Tibial nerve (tissue), 4 donors: Measurements from ENCODE around the gene XYLT1. TPM values are rescaled to one million over a fixed set of nuclear protein-coding genes. Genes with fewer than 3 reads are reported as not detected.

Experiments used
- DNase-seq, 2 donors: peaks; one replicate each; pipeline ENCODE4 v3.0.0-alpha.2; 2019; ENCODE audit warnings: low spot score in 2 of 2
- H3K27ac ChIP-seq, 4 donors: fragments of 200-600 bp; sonication (generic) in 3 of 4; one replicate each; pipeline ENCODE4 v1.5.1; 2017 to 2019; ENCODE audit warnings: mild to moderate bottlenecking in 1 of 4
- H3K27me3 ChIP-seq, 2 donors: fragments of 200-600 bp; sonication (generic) in 1 of 2; one replicate each; pipeline versions ENCODE4 v1.5.1 to v1.6.0; 2017 to 2019
- H3K36me3 ChIP-seq, 3 donors: fragments of 200-600 bp; sonication (generic); one replicate each; pipeline ENCODE4 v1.5.1; 2018 to 2019
- H3K4me1 ChIP-seq, 4 donors: fragments of 200-600 bp; sonication (generic) in 3 of 4; one replicate each; pipeline ENCODE4 v1.5.1; 2017 to 2019
- H3K4me3 ChIP-seq, 4 donors: fragments of 200-600 bp; sonication (generic) in 3 of 4; one replicate each; pipeline ENCODE4 v1.5.1; 2017 to 2019; ENCODE audit warnings: mild to moderate bottlenecking in 1 of 4, moderate library complexity in 1 of 4
- H3K9me3 ChIP-seq, 4 donors: fragments of 200-600 bp; sonication (generic) in 3 of 4; one replicate each; pipeline ENCODE4 v1.5.1; 2017 to 2019
- EP300 ChIP-seq, 2 donors: sonication (generic); formaldehyde crosslinking; IDR thresholded peaks; one replicate each; pipeline ENCODE4 v1.6.1; 2017; ENCODE audit warnings: antibody characterized with exemption in 2 of 2, mild to moderate bottlenecking in 1 of 2
- POLR2A ChIP-seq, 2 donors: fragments of 450-650 bp; IDR thresholded peaks; one replicate each; pipeline ENCODE4 v1.6.1; 2017; ENCODE audit warnings: antibody characterized with exemption in 2 of 2, mild to moderate bottlenecking in 2 of 2, moderate library complexity in 2 of 2
- WGBS, 2 donors: methylation state at CpG; one replicate each; pipeline ENCODE4 v1.1.5; 2018; 5-methylcytosine and 5-hydroxymethylcytosine counted together
- total RNA-seq, 4 donors: library from RNA; depleted of rRNA; stranded (reverse); fragments of >200 nt; gene quantifications; one replicate each; pipeline ENCODE4 v1.1.0, GENCODE V29; 2016
- TF ChIP-seq, protein P1 (sequence below), 5 experiments: fragments of 200-600 bp in 3 of 5; fragments of 450-650 bp in 2 of 5; sonication (generic) in 3 of 5; IDR thresholded peaks; one replicate each; pipeline ENCODE4 v1.5.1; 2016 to 2019; ENCODE audit warnings: antibody characterized with exemption in 5 of 5, mild to moderate bottlenecking in 3 of 5, moderate library complexity in 2 of 5

XYLT1 gene
- total RNA-seq, 4 donors from 2014 or later = 13.8 to 23.1 (median 14.8) TPM

DNA sequence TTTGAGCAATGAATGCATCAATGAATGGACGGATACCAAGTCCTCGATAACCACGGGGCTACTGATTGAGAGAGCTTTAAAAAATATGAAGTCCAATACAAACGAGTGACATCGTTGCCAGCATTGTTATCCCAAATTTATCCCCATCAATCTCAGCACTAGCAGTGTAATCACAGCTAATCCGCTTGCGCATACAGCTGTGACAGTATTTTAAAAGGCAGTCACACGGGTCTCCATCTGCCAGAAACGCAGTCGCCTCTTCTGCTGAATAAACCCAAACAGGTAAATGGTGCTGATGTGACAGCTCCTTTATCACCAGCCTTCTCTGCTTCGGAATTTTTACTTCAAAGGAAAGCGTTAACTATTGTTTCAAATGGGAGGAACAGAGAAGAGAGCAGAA lies 311.1 kb downstream of the XYLT1 start:
- Histone ChIP-seq H3K4me3 (no peak overlapping the region), H3K27ac (no peak overlapping the region), H3K9me3 (no peaks in the 10 kb centered on the region), H3K36me3 (peaks cover 0 to 5% (median 0%) of the 10 kb centered on the region in 3 donors), H3K27me3 (no peaks in the 10 kb centered on the region), H3K4me1 (peaks cover 0 to 13% (median 0%) of the 10 kb centered on the region in 4 donors)
- DNase-seq = no peak
- TF ChIP-seq, protein P1, sequence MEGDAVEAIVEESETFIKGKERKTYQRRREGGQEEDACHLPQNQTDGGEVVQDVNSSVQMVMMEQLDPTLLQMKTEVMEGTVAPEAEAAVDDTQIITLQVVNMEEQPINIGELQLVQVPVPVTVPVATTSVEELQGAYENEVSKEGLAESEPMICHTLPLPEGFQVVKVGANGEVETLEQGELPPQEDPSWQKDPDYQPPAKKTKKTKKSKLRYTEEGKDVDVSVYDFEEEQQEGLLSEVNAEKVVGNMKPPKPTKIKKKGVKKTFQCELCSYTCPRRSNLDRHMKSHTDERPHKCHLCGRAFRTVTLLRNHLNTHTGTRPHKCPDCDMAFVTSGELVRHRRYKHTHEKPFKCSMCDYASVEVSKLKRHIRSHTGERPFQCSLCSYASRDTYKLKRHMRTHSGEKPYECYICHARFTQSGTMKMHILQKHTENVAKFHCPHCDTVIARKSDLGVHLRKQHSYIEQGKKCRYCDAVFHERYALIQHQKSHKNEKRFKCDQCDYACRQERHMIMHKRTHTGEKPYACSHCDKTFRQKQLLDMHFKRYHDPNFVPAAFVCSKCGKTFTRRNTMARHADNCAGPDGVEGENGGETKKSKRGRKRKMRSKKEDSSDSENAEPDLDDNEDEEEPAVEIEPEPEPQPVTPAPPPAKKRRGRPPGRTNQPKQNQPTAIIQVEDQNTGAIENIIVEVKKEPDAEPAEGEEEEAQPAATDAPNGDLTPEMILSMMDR (IDR thresholded peaks at IDR 0.05) = no peak
- no peak for TF ChIP-seq POLR2A (IDR thresholded peaks at IDR 0.05)
- no peak for TF ChIP-seq EP300 (IDR thresholded peaks at IDR 0.05)
- WGBS, 2 donors = 69 to 70% methylated on average over 12 of the region's 12 CpGs

DNA sequence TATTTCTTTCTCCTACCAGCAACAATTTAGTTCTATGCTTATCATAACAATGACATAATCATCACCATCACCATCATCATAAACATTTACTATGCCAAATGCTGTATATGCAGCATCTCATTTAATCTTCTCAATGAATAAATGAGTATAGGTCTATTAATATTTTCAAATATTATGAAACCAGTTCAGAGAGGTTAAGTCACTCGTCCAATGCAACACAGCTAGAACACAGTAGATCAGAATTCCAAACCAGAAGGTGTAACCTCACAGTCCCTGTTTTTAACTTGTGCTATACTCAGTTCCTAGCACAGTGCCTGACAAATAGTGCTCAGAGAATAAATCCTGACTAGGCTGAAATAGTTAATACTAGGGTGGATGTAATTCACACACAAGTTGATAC lies 314.8 kb downstream of the XYLT1 start:
- H3K4me1 ChIP-seq = peaks cover 0 to 13% (median 0%) of the 10 kb centered on the region in 4 donors
- H3K36me3 ChIP-seq = peaks cover 0 to 7% (median 0%) of the 10 kb centered on the region in 3 donors
- H3K27ac ChIP-seq = no peak overlapping the region
- DNase-seq = no peak
- H3K4me3 ChIP-seq = no peak overlapping the region
- WGBS, 2 donors = 84 to 95% methylated on average over 1 of the region's 1 CpG
- H3K27me3 ChIP-seq = no peaks in the 10 kb centered on the region
- TF ChIP-seq EP300 (IDR thresholded peaks at IDR 0.05) (no peak), POLR2A (IDR thresholded peaks at IDR 0.05) (no peak)
- TF ChIP-seq, protein P1 (IDR thresholded peaks at IDR 0.05) = no peak
- H3K9me3 ChIP-seq = no peaks in the 10 kb centered on the region

DNA sequence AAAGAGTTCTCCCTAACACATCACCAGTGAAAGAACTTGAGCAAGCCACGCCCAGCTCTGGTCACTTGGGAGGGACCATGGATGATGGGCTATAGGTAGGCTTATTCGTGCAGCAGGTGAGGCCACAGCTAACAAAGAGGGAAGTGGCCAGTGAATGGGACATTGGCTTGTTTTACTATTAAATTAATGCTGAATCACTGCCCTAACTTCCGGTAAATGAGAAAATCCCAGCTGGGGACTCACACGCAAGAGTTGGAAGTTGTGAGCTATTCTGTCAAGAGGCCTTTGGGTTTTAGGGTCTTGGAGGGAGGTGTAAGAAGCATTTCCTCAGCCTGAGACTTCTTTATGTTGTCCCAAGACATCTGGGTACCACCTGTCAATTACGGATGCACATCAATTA lies 315.3 kb downstream of the XYLT1 start:
- Histone ChIP-seq H3K4me3 (no peak overlapping the region), H3K9me3 (no peaks in the 10 kb centered on the region), H3K4me1 (peaks cover 0 to 10% (median 0%) of the 10 kb centered on the region in 4 donors), H3K27me3 (no peaks in the 10 kb centered on the region), H3K27ac (no peak overlapping the region), H3K36me3 (peaks cover 0 to 7% (median 0%) of the 10 kb centered on the region in 3 donors)
- TF ChIP-seq POLR2A (IDR thresholded peaks at IDR 0.05) = no peak
- 87 to 88% methylated on average over 5 of the region's 5 CpGs for WGBS, 2 donors
- DNase-seq = no peak

DNA sequence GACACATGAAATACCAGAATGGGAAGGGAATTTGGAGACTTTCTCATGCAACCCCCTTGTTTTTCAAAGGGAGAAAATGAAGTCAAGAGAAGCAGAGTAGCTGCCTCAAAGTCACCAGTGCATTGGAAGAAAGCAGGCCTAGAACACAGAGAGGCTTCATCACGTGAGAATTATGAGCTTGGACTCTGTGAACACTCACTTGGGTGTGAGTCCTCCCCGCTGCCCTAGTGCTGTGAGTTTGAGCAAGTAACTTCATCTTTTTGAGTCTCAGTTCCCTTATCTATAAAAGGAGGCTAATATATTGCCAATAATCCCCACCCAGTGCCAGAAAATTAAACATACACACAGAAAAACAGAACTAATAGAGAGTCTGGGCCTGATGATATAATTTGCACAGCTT lies 315.8 kb downstream of the XYLT1 start:
- no peak overlapping the region for H3K27ac ChIP-seq
- H3K36me3 ChIP-seq = peaks cover 0 to 7% (median 0%) of the 10 kb centered on the region in 3 donors
- WGBS, 2 donors = 70 to 82% methylated on average over 2 of the region's 2 CpGs
- H3K4me3 ChIP-seq = no peak overlapping the region
- peaks cover 0 to 5% (median 0%) of the 10 kb centered on the region in 4 donors for H3K4me1 ChIP-seq
- H3K27me3 ChIP-seq = no peaks in the 10 kb centered on the region
- no peaks in the 10 kb centered on the region for H3K9me3 ChIP-seq
- TF ChIP-seq POLR2A (IDR thresholded peaks at IDR 0.05) (no peak), EP300 (IDR thresholded peaks at IDR 0.05) (no peak)
- TF ChIP-seq, protein P1 (IDR thresholded peaks at IDR 0.05) = no peak
- peak in 1 of 2 donors; percentile 18 for DNase-seq

DNA sequence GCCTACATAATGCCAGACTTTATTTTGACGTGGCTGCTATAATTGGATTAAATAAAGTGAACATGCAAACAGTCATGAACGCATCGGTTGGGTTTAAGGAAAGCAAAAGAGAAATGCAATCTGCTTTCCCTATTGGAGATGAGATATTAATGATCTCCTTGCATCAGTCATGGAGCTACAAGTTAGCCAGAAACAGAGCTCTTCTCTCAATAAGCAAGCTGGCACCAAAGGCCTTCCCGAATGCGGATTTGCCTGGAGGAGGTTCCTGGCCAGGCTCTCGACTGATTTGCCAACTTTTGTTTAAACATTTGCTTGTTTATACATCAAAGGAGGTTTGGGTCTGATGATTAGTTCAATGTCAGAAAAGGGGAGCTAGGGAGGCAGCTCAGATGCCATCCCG lies 318.4 kb downstream of the XYLT1 start:
- peaks cover 0 to 3% (median 0%) of the 10 kb centered on the region in 3 donors for H3K36me3 ChIP-seq
- no peak for DNase-seq
- TF ChIP-seq, protein P1 (IDR thresholded peaks at IDR 0.05) = no peak
- TF ChIP-seq POLR2A (IDR thresholded peaks at IDR 0.05) (no peak), EP300 (IDR thresholded peaks at IDR 0.05) (no peak)
- no peaks in the 10 kb centered on the region for H3K27me3 ChIP-seq
- WGBS, 2 donors = 82% methylated on average over 7 of the region's 7 CpGs
- H3K9me3 ChIP-seq = no peaks in the 10 kb centered on the region
- no peaks in the 10 kb centered on the region for H3K4me1 ChIP-seq
- H3K27ac ChIP-seq = no peak overlapping the region
- H3K4me3 ChIP-seq = no peak overlapping the region

DNA sequence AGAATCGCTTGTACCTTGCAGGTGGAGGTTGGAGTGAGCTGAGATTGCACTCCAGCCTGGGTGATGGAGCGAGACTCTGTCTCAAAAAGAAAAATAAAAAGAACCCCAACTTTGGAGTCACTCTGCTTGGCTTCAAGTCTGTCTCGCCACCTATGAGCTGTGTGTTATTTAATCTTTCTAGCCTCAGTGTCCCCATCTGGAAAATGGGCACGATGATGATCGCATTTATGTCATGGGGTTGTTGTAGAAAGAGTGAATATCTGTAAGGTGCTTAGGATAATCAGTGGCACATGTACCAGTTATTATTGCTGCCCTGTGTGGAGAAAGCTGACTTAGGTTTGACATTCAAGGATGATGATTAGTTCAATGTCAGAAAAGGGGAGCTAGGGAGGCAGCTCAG lies 319.4 kb downstream of the XYLT1 start:
- no peak for DNase-seq
- Histone ChIP-seq H3K27ac (no peak overlapping the region), H3K9me3 (no peaks in the 10 kb centered on the region), H3K4me3 (no peak overlapping the region), H3K36me3 (peaks cover 0 to 3% (median 0%) of the 10 kb centered on the region in 3 donors), H3K4me1 (no peaks in the 10 kb centered on the region), H3K27me3 (no peaks in the 10 kb centered on the region)
- 97% methylated on average over 5 of the region's 5 CpGs for WGBS, 2 donors
- no peak for TF ChIP-seq POLR2A (IDR thresholded peaks at IDR 0.05)
- TF ChIP-seq, protein P1 (IDR thresholded peaks at IDR 0.05) = no peak
- no peak for TF ChIP-seq EP300 (IDR thresholded peaks at IDR 0.05)
